Glutamatergic neuron (in vitro differentiated cells): ENCODE results near the gene PSME3. TPM values are rescaled to one million over a fixed set of nuclear protein-coding genes. Genes with fewer than 3 reads are reported as not detected.

Source experiments
- DNase-seq: peaks from one replicate; pipeline ENCODE4 v3.0.0; 2022
- H3K27ac Mint-ChIP-seq: one replicate; pipeline ENCODE4 v1.8.0; 2020; ENCODE audit warnings: mild to moderate bottlenecking, mixed read lengths, inconsistent platforms; ENCODE audit not compliant: unreplicated experiment
- H3K27me3 Mint-ChIP-seq: one replicate; pipeline ENCODE4 v1.8.0; 2020; ENCODE audit warnings: mild to moderate bottlenecking, moderate library complexity, mixed read lengths, inconsistent platforms; ENCODE audit not compliant: unreplicated experiment
- H3K36me3 Mint-ChIP-seq: one replicate; pipeline ENCODE4 v1.8.0; 2020; ENCODE audit warnings: mild to moderate bottlenecking, mixed read lengths, inconsistent platforms; ENCODE audit not compliant: unreplicated experiment
- H3K4me1 Mint-ChIP-seq: one replicate; pipeline ENCODE4 v1.8.0; 2020; ENCODE audit warnings: mild to moderate bottlenecking, low read depth, mixed read lengths, inconsistent platforms; ENCODE audit not compliant: unreplicated experiment
- H3K4me3 Mint-ChIP-seq: one replicate; pipeline ENCODE4 v1.8.0; 2020; ENCODE audit warnings: mild to moderate bottlenecking, mixed read lengths, inconsistent platforms; ENCODE audit not compliant: unreplicated experiment
- H3K9me3 Mint-ChIP-seq: one replicate; pipeline ENCODE4 v1.8.0; 2020; ENCODE audit warnings: mild to moderate bottlenecking, moderate library complexity, mixed read lengths, inconsistent platforms; ENCODE audit not compliant: unreplicated experiment
- CTCF ChIP-seq: fragments of 200-600 bp; sonication (generic); IDR thresholded peaks from one replicate; pipeline ENCODE4 v1.5.0; 2021; ENCODE audit not compliant: partially characterized antibody, unreplicated experiment
- long read RNA-seq: library from polyadenylated mRNA; unstranded; transcript quantifications from one replicate; pipeline ENCODE4 v2.0.0, GENCODE V29; 2020; ENCODE audit not compliant: unreplicated experiment
- total RNA-seq: library from RNA; stranded (reverse); fragmentation: NEBNext Ultra II Directional; extraction: Animal tissue kit (Norgen Biotek cat#: 25700); gene quantifications from one replicate; pipeline ENCODE4 v1.2.1, GENCODE V29; 2021; ENCODE audit not compliant: unreplicated experiment

Gene PSME3, protein sequence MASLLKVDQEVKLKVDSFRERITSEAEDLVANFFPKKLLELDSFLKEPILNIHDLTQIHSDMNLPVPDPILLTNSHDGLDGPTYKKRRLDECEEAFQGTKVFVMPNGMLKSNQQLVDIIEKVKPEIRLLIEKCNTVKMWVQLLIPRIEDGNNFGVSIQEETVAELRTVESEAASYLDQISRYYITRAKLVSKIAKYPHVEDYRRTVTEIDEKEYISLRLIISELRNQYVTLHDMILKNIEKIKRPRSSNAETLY
- total RNA-seq = 127 TPM
- long read RNA-seq, transcript PSME3-210 (11 exons, 998 nt) = major isoform, 26 of 36 reads
- long read RNA-seq, partial matches to known transcripts = 0 of 36 reads
- long read RNA-seq, other reads (novel, unspliced or antisense) = 10 of 36 reads

DNA sequence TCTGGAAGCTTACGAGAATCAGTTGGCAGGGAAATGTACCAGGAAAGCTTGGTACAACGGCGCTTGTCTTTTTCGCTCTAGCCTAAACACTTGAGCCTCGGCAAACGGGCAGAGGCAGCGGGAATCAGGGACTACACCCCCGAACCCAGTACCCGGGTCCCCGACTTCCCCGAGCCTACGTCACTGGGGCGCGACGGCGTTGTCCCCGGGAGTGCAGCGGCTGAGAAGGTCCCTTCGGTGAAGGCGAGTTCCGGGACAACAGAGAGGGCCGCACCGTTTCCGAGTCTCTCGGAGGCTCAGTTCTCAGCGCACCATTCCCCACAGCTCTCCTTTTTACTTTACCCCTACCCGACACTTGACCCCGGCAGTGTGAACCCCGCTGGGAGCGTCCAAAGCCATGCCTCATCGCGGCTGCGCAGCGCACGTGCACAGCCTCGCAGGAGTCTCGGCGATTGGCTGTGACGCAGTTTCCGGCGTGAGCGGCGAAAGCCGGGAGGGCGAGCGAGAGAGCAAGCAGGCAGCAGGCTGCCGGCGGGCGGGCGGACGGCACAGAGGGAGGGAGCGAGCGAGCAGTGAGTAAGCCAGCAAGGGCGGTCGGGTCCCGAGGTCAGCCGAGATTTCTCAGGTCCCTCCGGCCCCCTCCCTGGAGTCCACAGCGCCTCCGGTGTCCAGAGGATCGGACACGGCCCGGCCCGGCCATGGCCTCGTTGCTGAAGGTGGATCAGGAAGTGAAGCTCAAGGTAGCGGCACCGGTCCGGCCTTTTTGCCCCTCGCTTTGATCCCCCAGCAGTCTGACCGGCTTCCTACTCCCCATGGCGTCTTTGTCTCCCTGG lies at the start of gene PSME3:
Gene PSME3 (plus strand): TSS at position 464 of the 833 bp plus-strand sequence. CDS start 235 bp downstream, at position 699.
- Mint-ChIP-seq H3K27ac (peak within 1 kb of the TSS; percentile 63), H3K27me3 (no peaks in the 10 kb centered on the region), H3K4me3 (peak within 1 kb of the TSS; percentile 85), H3K4me1 (peaks cover 9% of the 10 kb centered on the region), H3K36me3 (no peaks in the 10 kb centered on the region), H3K9me3 (peaks cover 7% of the 10 kb centered on the region)
- DNase-seq = peak; percentile 92
- TF ChIP-seq CTCF = no peak

- TF ChIP-seq CTCF = no peak
- H3K27ac Mint-ChIP-seq = no peak overlapping the region
- H3K9me3 Mint-ChIP-seq = peaks cover 10% of the 10 kb centered on the region
- H3K36me3 Mint-ChIP-seq = peaks cover 5% of the 10 kb centered on the region
- DNase-seq = no peak
- no peak overlapping the region for H3K4me3 Mint-ChIP-seq
- H3K27me3 Mint-ChIP-seq = peaks cover 19% of the 10 kb centered on the region
- no peaks in the 10 kb centered on the region for H3K4me1 Mint-ChIP-seq
These were observed 49.4 kb upstream of the PSME3 start for GRCh38 chr17:42783791-42784138.

GRCh38 chr17:42784409-42784808 lies 48.8 kb upstream of the PSME3 start:
- Mint-ChIP-seq H3K4me1 (no peaks in the 10 kb centered on the region), H3K9me3 (peaks cover 10% of the 10 kb centered on the region), H3K27me3 (peaks cover 19% of the 10 kb centered on the region), H3K4me3 (no peak overlapping the region), H3K27ac (no peak overlapping the region), H3K36me3 (peaks cover 5% of the 10 kb centered on the region)
- no peak for DNase-seq
- TF ChIP-seq CTCF = no peak

- peaks cover 8% of the 10 kb centered on the region for H3K36me3 Mint-ChIP-seq
- H3K4me1 Mint-ChIP-seq = no peaks in the 10 kb centered on the region
- no peak overlapping the region for H3K4me3 Mint-ChIP-seq
- no peak overlapping the region for H3K27ac Mint-ChIP-seq
- peaks cover 19% of the 10 kb centered on the region for H3K27me3 Mint-ChIP-seq
- DNase-seq = no peak
- peaks cover 10% of the 10 kb centered on the region for H3K9me3 Mint-ChIP-seq
- TF ChIP-seq CTCF = no peak
These were observed 48.2 kb upstream of the PSME3 start for GRCh38 chr17:42784811-42785592.
